ENCODE results near the gene COL23A1.

DNA sequence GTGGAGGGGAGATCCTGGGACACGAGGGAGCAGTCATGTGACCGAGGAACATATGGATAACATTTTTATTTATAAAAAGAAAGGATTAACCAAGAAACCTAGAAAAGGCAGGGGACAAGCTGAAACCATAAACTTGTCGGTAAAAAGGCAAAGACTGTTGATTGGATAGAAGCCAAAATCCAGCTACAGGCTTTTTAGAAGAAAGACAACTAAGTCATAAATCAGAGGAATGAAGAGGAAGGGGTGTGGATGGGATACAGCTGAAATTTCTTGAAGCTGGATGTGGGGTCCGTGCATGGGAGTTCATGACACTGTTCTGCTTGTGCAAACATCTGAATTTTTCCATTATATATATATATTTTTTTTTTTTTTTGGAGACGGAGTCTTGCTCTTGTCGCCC is 246.9 kb downstream of the COL23A1 start:
- TF ChIP-seq, protein P1, sequence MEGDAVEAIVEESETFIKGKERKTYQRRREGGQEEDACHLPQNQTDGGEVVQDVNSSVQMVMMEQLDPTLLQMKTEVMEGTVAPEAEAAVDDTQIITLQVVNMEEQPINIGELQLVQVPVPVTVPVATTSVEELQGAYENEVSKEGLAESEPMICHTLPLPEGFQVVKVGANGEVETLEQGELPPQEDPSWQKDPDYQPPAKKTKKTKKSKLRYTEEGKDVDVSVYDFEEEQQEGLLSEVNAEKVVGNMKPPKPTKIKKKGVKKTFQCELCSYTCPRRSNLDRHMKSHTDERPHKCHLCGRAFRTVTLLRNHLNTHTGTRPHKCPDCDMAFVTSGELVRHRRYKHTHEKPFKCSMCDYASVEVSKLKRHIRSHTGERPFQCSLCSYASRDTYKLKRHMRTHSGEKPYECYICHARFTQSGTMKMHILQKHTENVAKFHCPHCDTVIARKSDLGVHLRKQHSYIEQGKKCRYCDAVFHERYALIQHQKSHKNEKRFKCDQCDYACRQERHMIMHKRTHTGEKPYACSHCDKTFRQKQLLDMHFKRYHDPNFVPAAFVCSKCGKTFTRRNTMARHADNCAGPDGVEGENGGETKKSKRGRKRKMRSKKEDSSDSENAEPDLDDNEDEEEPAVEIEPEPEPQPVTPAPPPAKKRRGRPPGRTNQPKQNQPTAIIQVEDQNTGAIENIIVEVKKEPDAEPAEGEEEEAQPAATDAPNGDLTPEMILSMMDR (conservative IDR thresholded peaks at IDR 0.05; ENCODE audit: low read depth in 2 of 2): no peak
- TF ChIP-seq POLR2AphosphoS5 (IDR thresholded peaks at IDR 0.05; ENCODE audit: low read depth): no peak
- no peak for TF ChIP-seq EZH2 (IDR thresholded peaks at IDR 0.05; ENCODE audit: low read depth, unreplicated experiment)
- TF ChIP-seq ZNF114 (CRISPR knock-in tag; IDR thresholded peaks at IDR 0.05): no peak
- TF ChIP-seq, protein P2, sequence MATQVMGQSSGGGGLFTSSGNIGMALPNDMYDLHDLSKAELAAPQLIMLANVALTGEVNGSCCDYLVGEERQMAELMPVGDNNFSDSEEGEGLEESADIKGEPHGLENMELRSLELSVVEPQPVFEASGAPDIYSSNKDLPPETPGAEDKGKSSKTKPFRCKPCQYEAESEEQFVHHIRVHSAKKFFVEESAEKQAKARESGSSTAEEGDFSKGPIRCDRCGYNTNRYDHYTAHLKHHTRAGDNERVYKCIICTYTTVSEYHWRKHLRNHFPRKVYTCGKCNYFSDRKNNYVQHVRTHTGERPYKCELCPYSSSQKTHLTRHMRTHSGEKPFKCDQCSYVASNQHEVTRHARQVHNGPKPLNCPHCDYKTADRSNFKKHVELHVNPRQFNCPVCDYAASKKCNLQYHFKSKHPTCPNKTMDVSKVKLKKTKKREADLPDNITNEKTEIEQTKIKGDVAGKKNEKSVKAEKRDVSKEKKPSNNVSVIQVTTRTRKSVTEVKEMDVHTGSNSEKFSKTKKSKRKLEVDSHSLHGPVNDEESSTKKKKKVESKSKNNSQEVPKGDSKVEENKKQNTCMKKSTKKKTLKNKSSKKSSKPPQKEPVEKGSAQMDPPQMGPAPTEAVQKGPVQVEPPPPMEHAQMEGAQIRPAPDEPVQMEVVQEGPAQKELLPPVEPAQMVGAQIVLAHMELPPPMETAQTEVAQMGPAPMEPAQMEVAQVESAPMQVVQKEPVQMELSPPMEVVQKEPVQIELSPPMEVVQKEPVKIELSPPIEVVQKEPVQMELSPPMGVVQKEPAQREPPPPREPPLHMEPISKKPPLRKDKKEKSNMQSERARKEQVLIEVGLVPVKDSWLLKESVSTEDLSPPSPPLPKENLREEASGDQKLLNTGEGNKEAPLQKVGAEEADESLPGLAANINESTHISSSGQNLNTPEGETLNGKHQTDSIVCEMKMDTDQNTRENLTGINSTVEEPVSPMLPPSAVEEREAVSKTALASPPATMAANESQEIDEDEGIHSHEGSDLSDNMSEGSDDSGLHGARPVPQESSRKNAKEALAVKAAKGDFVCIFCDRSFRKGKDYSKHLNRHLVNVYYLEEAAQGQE (IDR thresholded peaks at IDR 0.05; ENCODE audit: unreplicated experiment): no peak
- TF ChIP-seq CREB1 (CRISPR knock-in tag; IDR thresholded peaks at IDR 0.05; ENCODE audit: low read depth): no peak
- TF ChIP-seq EZH2phosphoT487 (IDR thresholded peaks at IDR 0.05; ENCODE audit: unreplicated experiment): no peak
- no peak for TF ChIP-seq JUNB (IDR thresholded peaks at IDR 0.05; ENCODE audit: unreplicated experiment)

Measured in GM23338 (cell line).